Stimulated activated CD4-positive, alpha-beta T cell treated with anti-CD3 and anti-CD28 coated beads, Interleukin-15, amount 100 ng/mL, for 1 hour (primary cell): ENCODE measurements around the gene RBPMS2.

Experiments
- DNase-seq, 2 donors: peaks; one replicate each; pipeline ENCODE4 v3.0.0-alpha.2; 2020; ENCODE audit warnings: low read depth in 1 of 2, low spot score in 1 of 2

RBPMS2 gene

DNA sequence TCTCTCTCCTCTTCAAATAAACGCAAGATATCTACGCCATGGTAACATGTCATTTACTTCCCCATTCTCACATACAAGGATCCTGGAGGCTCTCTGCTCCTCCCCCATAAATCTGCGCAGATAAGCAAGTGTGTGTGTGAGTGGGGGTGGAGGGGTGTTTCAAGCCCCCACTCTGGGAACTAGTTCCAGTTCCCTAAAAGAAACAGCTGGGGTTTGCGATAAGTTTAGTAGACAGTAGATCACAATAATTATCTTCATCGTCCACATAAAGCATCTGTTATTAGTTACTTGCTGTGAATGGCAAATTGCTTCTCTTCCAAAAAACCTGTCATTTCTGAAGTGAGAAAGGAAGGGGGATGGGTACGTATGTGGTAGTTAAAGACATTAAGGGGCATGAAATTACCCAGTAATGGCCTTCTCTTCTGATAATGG, 79.8 kb downstream of the RBPMS2 start:
- DNase-seq, result no peak

DNA sequence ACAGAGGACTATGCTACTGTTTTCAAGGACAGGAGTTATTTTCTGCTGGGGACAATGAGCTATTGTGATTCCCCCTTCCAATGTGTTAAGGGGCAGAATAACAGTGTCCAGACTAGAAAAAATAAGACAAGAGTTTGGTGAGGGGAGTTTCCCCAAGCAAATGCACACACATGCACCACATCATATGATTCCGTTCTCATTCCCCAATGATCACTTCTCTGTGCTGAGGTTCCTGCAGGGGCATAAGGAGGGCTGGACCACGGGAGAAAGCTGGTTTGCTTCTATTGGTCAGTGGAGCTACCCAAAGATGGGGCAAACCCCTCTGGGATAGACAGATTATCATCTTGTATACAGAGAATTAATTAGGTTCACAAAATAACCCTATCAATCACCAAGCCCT, 80.6 kb downstream of the RBPMS2 start:
- no peak for DNase-seq

DNA sequence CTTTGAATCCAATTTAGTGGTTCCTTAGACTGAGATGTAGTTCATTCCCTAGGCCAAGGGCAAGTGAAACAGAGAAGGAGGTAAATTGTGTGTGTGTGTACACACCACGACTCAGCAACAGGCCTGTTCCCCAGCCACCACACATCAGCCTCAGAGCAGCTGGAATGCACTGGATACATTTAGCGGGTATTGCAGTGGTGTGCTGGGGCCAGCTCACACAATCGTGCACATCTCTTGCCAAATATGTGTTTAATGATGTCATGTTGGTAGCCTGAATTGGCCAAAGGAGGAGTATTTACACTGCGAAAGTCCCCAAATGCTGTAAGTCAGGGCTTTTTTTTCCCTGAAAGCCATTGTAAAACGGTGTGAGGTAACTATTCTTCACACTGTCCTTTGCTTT, 82.3 kb downstream of the RBPMS2 start:
- no peak for DNase-seq

DNA sequence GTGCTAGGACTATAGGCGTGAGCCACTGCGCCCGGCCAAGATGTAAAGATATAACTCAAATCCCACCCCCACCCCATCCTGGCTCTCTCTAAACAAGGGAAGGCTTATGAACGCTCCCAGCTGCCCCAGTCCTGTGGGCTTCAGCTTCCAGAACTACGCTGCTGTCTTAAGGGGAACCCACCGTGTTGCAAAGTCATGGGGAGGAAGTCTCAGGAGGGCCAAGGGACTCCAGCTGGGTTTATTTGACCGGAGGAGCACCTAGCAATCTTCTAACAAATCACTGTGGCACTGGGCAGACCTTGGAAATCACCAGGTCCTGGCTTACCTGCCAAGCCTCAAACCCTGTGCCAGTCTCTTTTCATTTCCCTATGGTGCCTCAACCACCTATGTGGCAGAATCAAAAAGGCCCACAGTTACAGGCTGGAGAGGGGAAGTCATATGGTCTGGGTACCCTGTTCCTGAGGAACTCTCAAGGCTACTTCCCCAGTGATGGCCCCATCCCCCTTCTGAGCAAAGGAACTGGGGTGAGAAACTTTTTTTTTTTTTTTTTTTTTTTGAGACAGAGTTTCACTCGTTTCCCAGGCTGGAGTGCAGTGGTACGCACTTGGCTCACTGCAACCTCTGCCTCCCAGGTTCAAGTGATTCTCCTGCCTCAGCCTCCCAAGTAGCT, 83.4 kb downstream of the RBPMS2 start:
- DNase-seq, result no peak

DNA sequence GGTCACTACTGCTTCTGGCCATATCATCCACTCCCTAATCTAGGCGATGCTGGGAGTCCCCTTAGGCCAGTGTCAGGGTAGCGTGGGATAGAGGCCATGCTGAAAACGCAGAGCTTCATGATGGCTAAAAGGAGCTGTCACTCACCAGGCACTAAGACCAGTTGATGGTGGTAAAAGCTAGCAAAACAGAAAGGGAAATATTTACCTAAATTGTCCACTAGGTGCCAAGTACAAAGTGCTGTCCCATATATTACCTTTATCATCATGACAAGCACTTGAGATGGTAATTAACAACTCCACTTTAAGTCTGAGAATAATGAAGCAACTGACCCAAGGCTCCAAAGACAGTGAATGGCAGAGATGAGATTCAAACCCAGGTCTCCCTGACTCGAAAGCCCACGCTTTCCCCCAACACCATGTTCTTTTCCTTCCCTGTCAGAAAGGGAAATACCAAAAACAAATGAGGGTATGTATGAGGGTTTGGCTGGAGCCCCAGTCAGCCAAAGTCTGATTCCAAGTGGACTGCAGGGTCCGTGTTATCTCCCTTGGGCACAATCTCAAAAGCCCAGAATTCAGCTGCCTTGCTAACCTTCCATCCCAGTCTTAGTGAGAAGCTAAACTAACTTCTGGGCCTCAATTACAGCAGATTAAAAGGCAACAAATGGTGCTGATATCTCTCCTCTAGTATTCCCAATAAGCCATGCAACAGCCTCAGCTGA, 84.7 kb downstream of the RBPMS2 start:
- DNase-seq, result no peak

DNA sequence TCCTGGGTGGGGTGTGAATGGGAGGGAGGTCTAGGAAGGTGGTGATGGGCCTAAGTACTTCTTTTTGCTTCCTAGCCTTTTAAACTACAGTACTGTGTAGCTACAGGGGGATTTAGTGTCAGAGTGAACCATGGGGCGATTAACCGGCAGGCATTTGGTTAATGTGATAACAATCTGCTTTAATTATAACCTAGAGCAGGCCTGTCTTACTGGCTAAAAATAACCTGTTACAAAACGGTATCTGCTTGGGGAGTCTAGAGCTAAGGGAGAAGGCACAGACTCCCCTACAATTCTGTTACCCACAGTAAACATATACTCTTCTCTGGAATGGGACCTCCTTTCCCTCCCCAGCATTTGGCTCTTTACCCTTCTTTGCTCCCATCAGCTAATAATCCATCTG, 85.4 kb downstream of the RBPMS2 start:
- DNase-seq, result no peak
